Nephron progenitor cell (in vitro differentiated cells): ENCODE results near the gene FOXG1.
A peak's percentile ranks its signal among the peaks of the same experiment; 100 is the strongest.

Experiments
- DNase-seq: peaks from one replicate; pipeline ENCODE4 v3.0.0; 2021
- H3K27ac Mint-ChIP-seq: 2 replicates; pipeline ENCODE4 v1.8.0; 2021; ENCODE audit warnings: mild to moderate bottlenecking, moderate library complexity, mixed read lengths
- H3K27me3 Mint-ChIP-seq: 2 replicates; pipeline ENCODE4 v1.8.0; 2021; ENCODE audit warnings: mild to moderate bottlenecking, low read depth, mixed read lengths; ENCODE audit not compliant: poor library complexity
- H3K36me3 Mint-ChIP-seq: 2 replicates; pipeline ENCODE4 v1.8.0; 2021; ENCODE audit warnings: low read depth, mixed read lengths
- H3K4me1 Mint-ChIP-seq: 2 replicates; pipeline ENCODE4 v1.8.0; 2021; ENCODE audit warnings: mixed read lengths
- H3K4me3 Mint-ChIP-seq: 2 replicates; pipeline ENCODE4 v1.8.0; 2021; ENCODE audit warnings: mild to moderate bottlenecking, moderate library complexity, mixed read lengths
- H3K9me3 Mint-ChIP-seq: 2 replicates; pipeline ENCODE4 v1.8.0; 2021; ENCODE audit warnings: mild to moderate bottlenecking, moderate library complexity, mixed read lengths
- CTCF ChIP-seq: fragments of 200-600 bp; sonication (generic); IDR thresholded peaks from 2 replicates; pipeline ENCODE4 v1.5.0; 2021; ENCODE audit warnings: antibody characterized with exemption

FOXG1 gene

GRCh38 chr14:28766469-28766955 is at the start of gene FOXG1:
Gene FOXG1, plus strand, starts transcription at chr14:28766787. Its CDS starts 493 bp downstream, at chr14:28767280.
- H3K27ac Mint-ChIP-seq = no peak within 1 kb of the TSS
- DNase-seq = peak; percentile 53
- peaks cover 18% of the 10 kb centered on the region for H3K4me1 Mint-ChIP-seq

GRCh38 chr14:28719130-28719529 is 47.5 kb upstream of the FOXG1 start:
- H3K27me3 Mint-ChIP-seq = peaks cover 7% of the 10 kb centered on the region
- no peaks in the 10 kb centered on the region for H3K4me1 Mint-ChIP-seq
- no peak for DNase-seq
- H3K9me3 Mint-ChIP-seq = no peaks in the 10 kb centered on the region
- H3K27ac Mint-ChIP-seq = no peak overlapping the region
- no peaks in the 10 kb centered on the region for H3K36me3 Mint-ChIP-seq
- no peak for TF ChIP-seq CTCF
- H3K4me3 Mint-ChIP-seq = no peak overlapping the region

More at GRCh38 chr14:28766469-28766955, at the start of gene FOXG1:
- H3K9me3 Mint-ChIP-seq = peaks cover 16% of the 10 kb centered on the region
- peak within 1 kb of the TSS; percentile 76 for H3K4me3 Mint-ChIP-seq
- H3K36me3 Mint-ChIP-seq = no peaks in the 10 kb centered on the region
- TF ChIP-seq CTCF = no peak
- peaks cover 100% of the 10 kb centered on the region for H3K27me3 Mint-ChIP-seq

- H3K4me3 Mint-ChIP-seq = no peak overlapping the region
- no peak overlapping the region for H3K27ac Mint-ChIP-seq
- no peak for TF ChIP-seq CTCF
- H3K27me3 Mint-ChIP-seq = peaks cover 3% of the 10 kb centered on the region
- no peaks in the 10 kb centered on the region for H3K4me1 Mint-ChIP-seq
- H3K36me3 Mint-ChIP-seq = no peaks in the 10 kb centered on the region
- no peaks in the 10 kb centered on the region for H3K9me3 Mint-ChIP-seq
- DNase-seq = no peak
Measured at GRCh38 chr14:28731358-28731757, 35.2 kb upstream of the FOXG1 start.

GRCh38 chr14:28742171-28742846 is 24.3 kb upstream of the FOXG1 start:
- Mint-ChIP-seq H3K27ac (no peak overlapping the region), H3K4me3 (no peak overlapping the region), H3K4me1 (no peaks in the 10 kb centered on the region), H3K36me3 (no peaks in the 10 kb centered on the region), H3K9me3 (peaks cover 7% of the 10 kb centered on the region), H3K27me3 (no peaks in the 10 kb centered on the region)
- DNase-seq = no peak
- TF ChIP-seq CTCF = no peak

GRCh38 chr14:28744126-28744525 is 22.5 kb upstream of the FOXG1 start:
- H3K4me1 Mint-ChIP-seq = no peaks in the 10 kb centered on the region
- no peak for DNase-seq
- H3K4me3 Mint-ChIP-seq = no peak overlapping the region
- H3K27me3 Mint-ChIP-seq = no peaks in the 10 kb centered on the region
- no peaks in the 10 kb centered on the region for H3K36me3 Mint-ChIP-seq
- no peak for TF ChIP-seq CTCF
- no peak overlapping the region for H3K27ac Mint-ChIP-seq
- peaks cover 11% of the 10 kb centered on the region for H3K9me3 Mint-ChIP-seq

- Mint-ChIP-seq H3K36me3 (no peaks in the 10 kb centered on the region), H3K4me1 (no peaks in the 10 kb centered on the region), H3K4me3 (no peak overlapping the region), H3K27ac (no peak overlapping the region), H3K27me3 (no peaks in the 10 kb centered on the region), H3K9me3 (peaks cover 11% of the 10 kb centered on the region)
- no peak for DNase-seq
- no peak for TF ChIP-seq CTCF
Measured at GRCh38 chr14:28745176-28745575, 21.4 kb upstream of the FOXG1 start.
